Activated CD8-positive, alpha-beta T cell treated with anti-CD3 and anti-CD28 coated beads for 36 hours (primary cell): ENCODE results near the gene CYP27A1. TPM values are rescaled to one million over a fixed set of nuclear protein-coding genes. Genes with fewer than 3 reads are reported as not detected.

Experiments used
- ATAC-seq: fragments of 200-7000 bp; cut with Tn5 transposase; one replicate; pipeline ENCODE4 v1.10.0; 2021; ENCODE audit warnings: mild to moderate bottlenecking, moderate library complexity
- CTCF ChIA-PET: fragments of 350-600 bp; sonication (Branson Sonifier 250); formaldehyde crosslinking; loops from one replicate; lab custom pipeline; 2021; ENCODE audit warnings: antibody characterized with exemption; lab: Charles Lee
- POLR2A ChIA-PET: fragments of 350-600 bp; sonication (Branson Sonifier 250); formaldehyde crosslinking; loops from one replicate; lab custom pipeline; 2021; ENCODE audit warnings: antibody characterized with exemption; lab: Charles Lee
- DNase-seq: peaks from one replicate; pipeline ENCODE4 v3.0.0-alpha.2; 2020
- H3K27ac Mint-ChIP-seq: one replicate; pipeline ENCODE4 v1.8.0; 2021; ENCODE audit warnings: mild to moderate bottlenecking, mixed read lengths
- H3K27me3 Mint-ChIP-seq: one replicate; pipeline ENCODE4 v1.8.0; 2021; ENCODE audit warnings: mixed read lengths
- H3K36me3 Mint-ChIP-seq: one replicate; pipeline ENCODE4 v1.8.0; 2021; ENCODE audit warnings: low read depth, mixed read lengths
- H3K4me1 Mint-ChIP-seq: one replicate; pipeline ENCODE4 v1.8.0; 2021; ENCODE audit warnings: low read depth, mixed read lengths
- H3K4me3 Mint-ChIP-seq: one replicate; pipeline ENCODE4 v1.8.0; 2021; ENCODE audit warnings: mild to moderate bottlenecking, moderate library complexity, mixed read lengths
- H3K9me3 Mint-ChIP-seq: one replicate; pipeline ENCODE4 v1.8.0; 2021; ENCODE audit warnings: mixed read lengths
- CTCF ChIP-seq: fragments of 200-600 bp; IDR thresholded peaks from one replicate; pipeline ENCODE4 v1.8.0; 2022; ENCODE audit warnings: antibody characterized with exemption, mild to moderate bottlenecking
- intact Hi-C: fragments of 100-400 bp; cut with micrococcal nuclease; formaldehyde crosslinking; loops from one replicate; pipeline ENCODE4 v1.10.0; 2022
- total RNA-seq, 2 experiments: library from RNA; stranded (reverse); gene quantifications; one replicate each; pipeline ENCODE4 v1.2.3, GENCODE V29; 2021

CYP27A1 gene
- total RNA-seq, 2 experiments from 2014 or later, result 0.14 to 0.18 TPM

- peaks cover 6% of the 10 kb centered on the region for H3K9me3 Mint-ChIP-seq
These were observed 20.5 kb downstream of the CYP27A1 start for GRCh38 chr2:218802386-218802994.

GRCh38 chr2:218804817-218805216 is 22.9 kb downstream of the CYP27A1 start:
- Mint-ChIP-seq H3K27ac (no peak overlapping the region), H3K27me3 (peaks cover 33% of the 10 kb centered on the region), H3K4me3 (no peak overlapping the region), H3K4me1 (peaks cover 5% of the 10 kb centered on the region), H3K36me3 (peaks cover 3% of the 10 kb centered on the region), H3K9me3 (peaks cover 6% of the 10 kb centered on the region)
- TF ChIP-seq CTCF, result no peak
- POLR2A ChIA-PET, result no interaction called here
- no peak for ATAC-seq
- CTCF ChIA-PET, result interaction anchor here (1.3 kb wide), 1 partner anchor 78 kb away, joined by 3 read pairs; no protein-coding TSS in a partner anchor
- intact Hi-C loops, result no loop called here
- no peak for DNase-seq

More at GRCh38 chr2:218802386-218802994, 20.5 kb downstream of the CYP27A1 start:
- ATAC-seq (no peak), DNase-seq (no peak)
- Mint-ChIP-seq H3K27ac (no peak overlapping the region), H3K36me3 (peaks cover 3% of the 10 kb centered on the region), H3K4me3 (no peak overlapping the region), H3K4me1 (peaks cover 5% of the 10 kb centered on the region), H3K27me3 (peaks cover 33% of the 10 kb centered on the region)
- no peak for TF ChIP-seq CTCF
- ChIA-PET POLR2A (no interaction called here), CTCF (interaction anchor here (0.7 to 0.9 kb wide), 2 partner anchors 27 to 45 kb away, joined by 3 to 4 read pairs; no protein-coding TSS in a partner anchor)
- intact Hi-C loops, result no loop called here

GRCh38 chr2:218805627-218806026 is 23.7 kb downstream of the CYP27A1 start:
- TF ChIP-seq CTCF, result no peak
- intact Hi-C loops, result no loop called here
- POLR2A ChIA-PET, result no interaction called here
- CTCF ChIA-PET, result interaction anchor here (1.3 kb wide), 1 partner anchor 79 kb away, joined by 3 read pairs; no protein-coding TSS in a partner anchor
- ATAC-seq, result no peak
- Mint-ChIP-seq H3K27me3 (peaks cover 30% of the 10 kb centered on the region), H3K4me1 (peaks cover 5% of the 10 kb centered on the region), H3K4me3 (no peak overlapping the region), H3K36me3 (peaks cover 3% of the 10 kb centered on the region), H3K27ac (no peak overlapping the region), H3K9me3 (peaks cover 6% of the 10 kb centered on the region)
- no peak for DNase-seq

GRCh38 chr2:218806346-218806978 is 24.5 kb downstream of the CYP27A1 start:
- ChIA-PET CTCF (interaction anchor here (0.7 kb wide), 2 partner anchors 28 to 413 kb away, joined by 3 to 4 read pairs; no protein-coding TSS in a partner anchor), POLR2A (interaction anchor here (0.7 kb wide), 1 partner anchor 48 kb away, joined by 3 read pairs; no protein-coding TSS in a partner anchor)
- Mint-ChIP-seq H3K36me3 (peaks cover 3% of the 10 kb centered on the region), H3K4me1 (peaks cover 5% of the 10 kb centered on the region), H3K27ac (no peak overlapping the region), H3K4me3 (no peak overlapping the region), H3K9me3 (peaks cover 6% of the 10 kb centered on the region), H3K27me3 (peaks cover 30% of the 10 kb centered on the region)
- no peak for ATAC-seq
- no peak for TF ChIP-seq CTCF
- intact Hi-C loops, result no loop called here
- DNase-seq, result no peak

GRCh38 chr2:218807626-218808025 is 25.7 kb downstream of the CYP27A1 start:
- peaks cover 3% of the 10 kb centered on the region for H3K36me3 Mint-ChIP-seq
- no peak for ATAC-seq
- CTCF ChIA-PET, result no interaction called here

More at GRCh38 chr2:218807626-218808025, 25.7 kb downstream of the CYP27A1 start:
- DNase-seq, result no peak
- Mint-ChIP-seq H3K9me3 (peaks cover 6% of the 10 kb centered on the region), H3K27ac (no peak overlapping the region), H3K4me1 (peaks cover 3% of the 10 kb centered on the region), H3K27me3 (peaks cover 30% of the 10 kb centered on the region), H3K4me3 (no peak overlapping the region)
- POLR2A ChIA-PET, result no interaction called here
- no peak for TF ChIP-seq CTCF
- intact Hi-C loops, result no loop called here
